K562 (cell line): ENCODE measurements around the gene SLC6A6. TPM values are rescaled to one million over a fixed set of nuclear protein-coding genes. Genes with fewer than 3 reads are reported as not detected.
A peak's percentile ranks its signal among the peaks of the same experiment; 100 is the strongest.

Source experiments
- ATAC-seq: fragments of 200-7000 bp; cut with Tn5 transposase; 3 replicates; pipeline ENCODE4 v1.9.1; 2020; ENCODE audit warnings: moderate library complexity
- BruUV-seq: library from RNA; stranded (reverse); fragments of 400-500 nt; replicated peaks from 2 replicates; lab custom pipeline; 2021; lab: Mats Ljungman, UMichigan
- CTCF ChIA-PET: fragments of 300-600 bp; formaldehyde crosslinking; extraction: SDS; loops from one replicate; lab custom pipeline; 2021; ENCODE audit warnings: low intra/inter-chr PET ratio; lab: Yijun Ruan, JAX
- POLR2A ChIA-PET: fragments of 300-600, 350-650 bp; sonication (Branson Sonifier 250); formaldehyde crosslinking; extraction: SDS; loops from one replicate; lab custom pipeline; 2021; ENCODE audit warnings: antibody characterized with exemption, inconsistent platforms; lab: Yijun Ruan, JAX
- DNase-seq, 4 experiments: peaks; one replicate each; pipeline versions ENCODE4 v3.0.0 to v3.0.0-alpha.2; 2011 to 2018; ENCODE audit warnings: low spot score in 3 of 4, mixed read lengths in 3 of 4; ENCODE audit errors: extremely low read depth in 1 of 4
- FAIRE-seq: peaks from 2 replicates; lab custom pipeline; 2011; peaks lifted over from hg19 to GRCh38; lab: Jason Lieb, UNC
- H2AFZ ChIP-seq: 2 replicates; pipeline ENCODE4 v1.6.0; 2011; ENCODE audit warnings: low read depth, low read length, control low read depth, inconsistent platforms
- H3K27ac ChIP-seq: fragments of 200-600 bp; 3 replicates; pipeline ENCODE4 v1.8.0; 2011; ENCODE audit warnings: low read depth, mild to moderate bottlenecking, control low read depth, inconsistent platforms, low read length, moderate library complexity, mixed read lengths; ENCODE audit errors: extremely low read depth
- H3K27me3 ChIP-seq, 2 experiments: fragments of 300-600 bp in 1 of 2; 2 replicates in 1 of 2; 3 replicates in 1 of 2; pipeline versions ENCODE4 v1.6.0 to v1.8.0; 2011; ENCODE audit warnings: inconsistent platforms in 2 of 2, low read length in 2 of 2, mild to moderate bottlenecking in 1 of 2, mixed read lengths in 1 of 2, moderate library complexity in 1 of 2; ENCODE audit not compliant: control insufficient read depth in 2 of 2, insufficient read depth in 2 of 2
- H3K36me3 ChIP-seq: fragments of 300-600 bp; 3 replicates; pipeline ENCODE4 v1.8.0; 2011; ENCODE audit warnings: mild to moderate bottlenecking, low read length, inconsistent platforms; ENCODE audit not compliant: control insufficient read depth, insufficient read depth
- H3K4me1 ChIP-seq, 2 experiments: fragments of 200-600 bp in 1 of 2; replicated peaks in 1 of 2; 2 replicates in 1 of 2; 3 replicates in 1 of 2; pipeline versions ENCODE4 v1.5.1 to v1.8.0; 2011; ENCODE audit warnings: inconsistent platforms in 2 of 2, low read length in 2 of 2, mild to moderate bottlenecking in 1 of 2, mixed read lengths in 1 of 2, moderate library complexity in 1 of 2; ENCODE audit not compliant: control insufficient read depth in 2 of 2, insufficient read depth in 2 of 2
- H3K4me2 ChIP-seq: 2 replicates; pipeline ENCODE4 v1.6.1; 2011; ENCODE audit warnings: low read length, control low read depth, inconsistent platforms, mixed read lengths; ENCODE audit not compliant: insufficient read depth
- H3K4me3 ChIP-seq: fragments of 200-600 bp; sonication (generic), shearing (Covaris generic); 2 replicates; pipeline ENCODE4 v1.5.1; 2016; ENCODE audit warnings: control low read depth, inconsistent platforms
- H3K79me2 ChIP-seq: fragments of 200-600 bp; 3 replicates; pipeline ENCODE4 v1.8.0; 2011; ENCODE audit warnings: low read length, inconsistent platforms; ENCODE audit not compliant: control insufficient read depth, insufficient read depth
- H3K9ac ChIP-seq, 2 experiments: 2 replicates each; pipeline versions ENCODE4 v1.6.0 to v1.6.1; 2011; ENCODE audit warnings: low read depth in 2 of 2, low read length in 2 of 2, control low read depth in 1 of 2, inconsistent platforms in 1 of 2, mild to moderate bottlenecking in 1 of 2, mixed read lengths in 1 of 2; ENCODE audit not compliant: insufficient read depth in 1 of 2
- H3K9me1 ChIP-seq: one replicate; pipeline ENCODE4 v1.6.0; 2011; ENCODE audit warnings: inconsistent platforms, mild to moderate bottlenecking, low read length, moderate library complexity; ENCODE audit not compliant: control insufficient read depth, insufficient read depth
- H3K9me3 ChIP-seq: replicated peaks from 2 replicates; pipeline ENCODE4 v1.5.1; 2011; ENCODE audit warnings: low read depth, low read length, inconsistent platforms; ENCODE audit not compliant: control insufficient read depth, insufficient read depth
- H4K20me1 ChIP-seq: replicated peaks from 2 replicates; pipeline ENCODE4 v1.6.1; 2011; ENCODE audit warnings: low read length, inconsistent platforms, mixed read lengths; ENCODE audit not compliant: control insufficient read depth, insufficient read depth
- HDAC1 ChIP-seq, 2 experiments: fragments of 450-650 bp; IDR thresholded peaks; 2 replicates each; pipeline ENCODE4 v1.6.1; 2016 to 2017; ENCODE audit warnings: inconsistent platforms in 1 of 2, mild to moderate bottlenecking in 1 of 2, moderate library complexity in 1 of 2
- NRF1 ChIP-seq, 2 experiments: fragments of 450-650 bp; IDR thresholded peaks in 1 of 2; conservative IDR thresholded peaks in 1 of 2; 2 replicates each; pipeline ENCODE4 v1.6.1; 2014; ENCODE audit warnings: mild to moderate bottlenecking in 2 of 2
- POLR2A ChIP-seq: fragments of 450-650 bp; conservative IDR thresholded peaks from 2 replicates; pipeline ENCODE4 v1.6.1; 2016
- SUPT5H ChIP-seq: fragments of 450-650 bp; IDR thresholded peaks from 2 replicates; pipeline ENCODE4 v1.6.1; 2016
- WGBS: fragments of 100-300 bp; shearing (Covaris generic); methylation state at CpG from one replicate; pipeline ENCODE4 v1.1.6; 2016; ENCODE audit warnings: low coverage, mixed read lengths; ENCODE audit not compliant: insufficient coverage; ENCODE audit errors: missing lambda C conversion rate; 5-methylcytosine and 5-hydroxymethylcytosine counted together
- in situ Hi-C: fragments of 300-500 bp; cut with MboI; formaldehyde crosslinking; loops from 4 replicates; pipeline ENCODE4 v1.15.0; 2018; ENCODE audit warnings: inconsistent platforms, mixed read lengths
- intact Hi-C: fragments of 100-400 bp; cut with micrococcal nuclease; formaldehyde crosslinking; loops from 2 replicates; pipeline ENCODE4 v1.14.2; 2022
- polyA plus RNA-seq, 8 experiments: library from polyadenylated mRNA; depleted of rRNA in 4 of 8; stranded (reverse) in 5 of 8; unstranded in 3 of 8; fragments of >200 nt; fragmentation: Nextera tagmentation in 2 of 8; fragmentation: Illumina TruSeq in 1 of 8; extraction: Ambion mirVana in 2 of 8; extraction: Trizol in 1 of 8; gene quantifications; 2 replicates each; pipeline versions ENCODE4 v1.2.1 to v1.2.3, GENCODE V29; 2011 to 2014; ENCODE audit warnings: inconsistent platforms in 1 of 8, missing spikeins in 1 of 8
- total RNA-seq, 7 experiments: library from RNA; depleted of rRNA in 6 of 7; stranded (reverse); fragments of >200 nt in 6 of 7; fragmentation: Illumina TruSeq in 2 of 7; extraction: Trizol in 2 of 7; gene quantifications; 2 replicates each; pipeline versions ENCODE4 v1.2.1 to v1.2.3, GENCODE V29; 2011 to 2021; ENCODE audit warnings: low replicate concordance in 1 of 7
- TF ChIP-seq, protein P1 (sequence below): fragments of 450-650 bp; IDR thresholded peaks from 2 replicates; pipeline ENCODE4 v1.6.1; 2016; ENCODE audit warnings: antibody characterized with exemption

The SLC6A6 gene
- total and polyA plus RNA-seq, 9 of the 15 experiments (the other 6 are each of a cell fraction or from before 2014, with no cell fraction given), result 12.3 to 203 (median 93.2) TPM

- TF ChIP-seq, protein P1, sequence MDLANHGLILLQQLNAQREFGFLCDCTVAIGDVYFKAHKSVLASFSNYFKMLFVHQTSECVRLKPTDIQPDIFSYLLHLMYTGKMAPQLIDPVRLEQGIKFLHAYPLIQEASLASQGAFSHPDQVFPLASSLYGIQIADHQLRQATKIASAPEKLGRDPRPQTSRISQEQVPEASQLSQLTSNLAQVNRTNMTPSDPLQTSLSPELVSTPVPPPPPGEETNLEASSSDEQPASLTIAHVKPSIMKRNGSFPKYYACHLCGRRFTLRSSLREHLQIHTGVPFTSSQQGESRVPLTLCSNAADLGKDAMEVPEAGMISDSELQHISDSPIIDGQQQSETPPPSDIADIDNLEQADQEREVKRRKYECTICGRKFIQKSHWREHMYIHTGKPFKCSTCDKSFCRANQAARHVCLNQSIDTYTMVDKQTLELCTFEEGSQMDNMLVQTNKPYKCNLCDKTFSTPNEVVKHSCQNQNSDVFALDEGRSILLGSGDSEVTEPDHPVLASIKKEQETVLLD, result no peak
- TF ChIP-seq POLR2A, result peak; percentile 45; the same call in 1 of the 2 replicates
- no peak for TF ChIP-seq HDAC1 (IDR thresholded peaks at IDR 0.05)
- TF ChIP-seq SUPT5H, result peak; percentile 44; the same call in 1 of the 2 replicates
- TF ChIP-seq NRF1 (conservative IDR thresholded peaks at IDR 0.05 in 1 of 2, IDR thresholded peaks at IDR 0.05 in 1 of 2), result 0 out of 4 replicates have a peak, but pooled peaks of 1 of the 2 experiments have one; percentile 11
- ChIA-PET POLR2A (interaction anchor here (1.0 kb wide), 1 partner anchor 15 kb away, joined by 5 read pairs; no protein-coding TSS in a partner anchor), CTCF (no interaction called here)
- H3K4me3 ChIP-seq, result no peak overlapping the region
- peaks cover 45% of the 10 kb centered on the region; the same call in 2 of the 3 replicates for H3K36me3 ChIP-seq
- DNase-seq (no peak), ATAC-seq (peak; percentile 29), FAIRE-seq (peak; percentile 15)
- no TSS peak for BruUV-seq
- H3K27me3 ChIP-seq, result no peaks in the 10 kb centered on the region
- in situ Hi-C loops, result no loop called here
- H2AFZ ChIP-seq, result no peak overlapping the region
- H3K9me3 ChIP-seq, result no peaks in the 10 kb centered on the region
- H3K4me1 ChIP-seq, result peaks cover 0 to 4% of the 10 kb centered on the region in 2 experiments; a peak in 1 of 5 replicates
- H4K20me1 ChIP-seq, result peaks cover 5% of the 10 kb centered on the region; the same call in 1 of the 2 replicates
- H3K79me2 ChIP-seq, result no peaks in the 10 kb centered on the region
- WGBS, result 70% methylated on average over 4 of the region's 4 CpGs
- no peak overlapping the region for H3K4me2 ChIP-seq
- intact Hi-C loops, result loop anchor here (10.0 kb wide), 1 partner anchor 595 kb away; no protein-coding TSS in a partner anchor
- H3K9me1 ChIP-seq, result no peaks in the 10 kb centered on the region
- peak overlapping the region in 1 of 2 experiments; percentile 18; a peak in 1 of 4 replicates for H3K9ac ChIP-seq
- H3K27ac ChIP-seq, result no peak overlapping the region
Measured at GRCh38 chr3:14490255-14490654, 87.8 kb downstream of the SLC6A6 start.
